Measurements from ENCODE around the gene OR2T33. TPM values are rescaled to one million over a fixed set of nuclear protein-coding genes. Genes with fewer than 3 reads are reported as not detected.

The OR2T33 gene
- total RNA-seq, 2 donors from 2014 or later = not detected

Other genes starting within 250 kb of the OR2T33 start
- gene OR2L2, start 247.9 kb downstream of the OR2T33 start, total RNA-seq = under 1 TPM; 0.14 to 0.23 TPM
- not detected for gene OR2L3, start 231.1 kb downstream of the OR2T33 start, total RNA-seq
- not detected for gene OR2L13, start 182.8 kb downstream of the OR2T33 start, total RNA-seq
- not detected for gene OR2M5, start 132.8 kb downstream of the OR2T33 start, total RNA-seq
- not detected for gene OR2M2, start 103.2 kb downstream of the OR2T33 start, total RNA-seq
- not detected for gene OR2M3, start 80.7 kb downstream of the OR2T33 start, total RNA-seq
- not detected for gene OR2M4, start 46.6 kb downstream of the OR2T33 start, total RNA-seq
- not detected for gene OR2T12, start 25.4 kb upstream of the OR2T33 start, total RNA-seq
- gene OR2M7, start 46.6 kb upstream of the OR2T33 start, total RNA-seq = not detected
- not detected for gene OR14C36, start 70.8 kb upstream of the OR2T33 start, total RNA-seq
- not detected for gene OR2T4, start 83.7 kb upstream of the OR2T33 start, total RNA-seq
- not detected for gene OR2T6, start 97.8 kb upstream of the OR2T33 start, total RNA-seq
- not detected for gene OR2T1, start 125.1 kb upstream of the OR2T33 start, total RNA-seq
- gene OR2T2, start 167.7 kb upstream of the OR2T33 start, total RNA-seq = not detected
- not detected for gene OR2T3, start 195.4 kb upstream of the OR2T33 start, total RNA-seq
- not detected for gene OR2T5, start 210.6 kb upstream of the OR2T33 start, total RNA-seq
- gene OR2G6, start 230.1 kb upstream of the OR2T33 start, total RNA-seq = not detected